MCF 10A (cell line): ENCODE data around the gene GON4L. TPM values are rescaled to one million over a fixed set of nuclear protein-coding genes. Genes with fewer than 3 reads are reported as not detected.

Experiments
- BruUV-seq: library from RNA; stranded (reverse); fragments of 400-500 nt; replicated peaks from 2 replicates; lab custom pipeline; 2021; lab: Mats Ljungman, UMichigan
- CTCF ChIA-PET: fragments of 300-600 bp; sonication (Branson Sonifier 250); formaldehyde crosslinking; extraction: SDS; loops from one replicate; lab custom pipeline; 2021; ENCODE audit warnings: antibody characterized with exemption, inconsistent platforms; lab: Yijun Ruan, JAX
- POLR2A ChIA-PET: fragments of 300-600, 350-650 bp; sonication (Branson Sonifier 250); formaldehyde crosslinking; extraction: SDS; loops from one replicate; lab custom pipeline; 2020; ENCODE audit warnings: antibody characterized with exemption, inconsistent platforms; lab: Yijun Ruan, JAX
- DNase-seq: peaks from one replicate; pipeline ENCODE4 v3.0.0-alpha.2; 2018; ENCODE audit not compliant: unreplicated experiment
- H3K27ac Mint-ChIP-seq: one replicate; pipeline ENCODE4 v1.8.0; 2022; ENCODE audit warnings: mild to moderate bottlenecking, low read depth, mixed read lengths; ENCODE audit not compliant: unreplicated experiment
- H3K27me3 Mint-ChIP-seq: one replicate; pipeline ENCODE4 v1.8.0; 2022; ENCODE audit warnings: mixed read lengths; ENCODE audit not compliant: insufficient read depth, unreplicated experiment
- H3K36me3 Mint-ChIP-seq: one replicate; pipeline ENCODE4 v1.8.0; 2022; ENCODE audit warnings: mild to moderate bottlenecking, moderate library complexity, mixed read lengths; ENCODE audit not compliant: insufficient read depth, unreplicated experiment
- H3K4me1 Mint-ChIP-seq: one replicate; pipeline ENCODE4 v1.8.0; 2022; ENCODE audit warnings: mixed read lengths; ENCODE audit not compliant: insufficient read depth, unreplicated experiment
- H3K4me3 Mint-ChIP-seq: one replicate; pipeline ENCODE4 v1.8.0; 2022; ENCODE audit warnings: mild to moderate bottlenecking, moderate library complexity, mixed read lengths; ENCODE audit not compliant: unreplicated experiment
- H3K9me3 Mint-ChIP-seq: one replicate; pipeline ENCODE4 v1.8.0; 2022; ENCODE audit warnings: mixed read lengths; ENCODE audit not compliant: unreplicated experiment
- intact Hi-C: fragments of 100-400 bp; cut with micrococcal nuclease; formaldehyde crosslinking; loops from 2 replicates; pipeline ENCODE4 v1.14.1; 2022
- total RNA-seq: library from RNA; stranded (reverse); gene quantifications from 2 replicates; pipeline ENCODE4 v1.2.3, GENCODE V29; 2022
- TF ChIP-seq, protein P1 (sequence below): fragments of 200-600 bp; IDR thresholded peaks from one replicate; pipeline ENCODE4 v1.8.0; 2022; ENCODE audit warnings: antibody characterized with exemption, mild to moderate bottlenecking; ENCODE audit not compliant: unreplicated experiment

The GON4L gene
- total RNA-seq, 1 experiment from 2014 or later: 60.1 TPM

DNA sequence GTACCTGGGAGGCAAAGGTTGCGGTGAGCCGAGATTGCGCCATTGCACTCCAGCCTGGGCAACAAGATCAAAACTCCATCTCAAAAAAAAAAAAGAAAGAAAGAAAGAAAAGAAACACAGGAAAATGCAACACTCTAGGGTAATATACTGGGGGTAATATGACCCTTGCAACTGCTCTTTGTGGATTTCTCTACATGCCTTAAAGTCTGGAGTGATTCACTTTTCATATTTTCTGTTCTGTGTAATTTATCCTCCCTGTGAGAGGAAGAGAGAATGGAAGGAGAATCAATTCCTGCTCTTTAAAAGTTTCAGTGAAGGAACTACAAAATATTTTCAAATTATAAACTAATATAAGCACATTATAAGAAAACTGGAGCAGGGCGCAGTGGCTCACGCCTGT is 31.5 kb upstream of the GON4L start:
- POLR2A ChIA-PET: interaction anchor here (1.5 kb wide), 1 partner anchor 29 kb away, joined by 3 read pairs; the partner anchor contains the start of gene SYT11

DNA sequence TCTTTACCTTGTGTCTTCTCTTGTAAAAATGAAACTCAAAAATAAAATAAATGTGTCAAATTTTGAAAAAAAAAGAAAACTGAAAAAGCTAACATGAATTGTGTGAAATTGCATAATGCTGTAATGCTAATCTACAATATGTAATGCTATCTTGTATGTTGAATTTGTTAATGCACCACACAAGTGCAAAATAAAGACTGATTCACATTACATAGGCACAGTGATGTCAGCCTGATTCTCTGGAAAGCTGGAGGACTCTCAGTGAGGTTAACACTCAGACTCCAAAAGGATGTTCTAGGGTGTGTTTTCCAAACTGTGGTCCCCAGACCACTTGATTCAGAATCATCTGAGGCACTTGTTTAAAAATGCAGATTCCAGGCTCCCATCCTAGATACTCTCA is 28.0 kb upstream of the GON4L start:
- no peak overlapping the region for H3K4me3 Mint-ChIP-seq
- no peaks in the 10 kb centered on the region for H3K36me3 Mint-ChIP-seq
- TF ChIP-seq, protein P1, sequence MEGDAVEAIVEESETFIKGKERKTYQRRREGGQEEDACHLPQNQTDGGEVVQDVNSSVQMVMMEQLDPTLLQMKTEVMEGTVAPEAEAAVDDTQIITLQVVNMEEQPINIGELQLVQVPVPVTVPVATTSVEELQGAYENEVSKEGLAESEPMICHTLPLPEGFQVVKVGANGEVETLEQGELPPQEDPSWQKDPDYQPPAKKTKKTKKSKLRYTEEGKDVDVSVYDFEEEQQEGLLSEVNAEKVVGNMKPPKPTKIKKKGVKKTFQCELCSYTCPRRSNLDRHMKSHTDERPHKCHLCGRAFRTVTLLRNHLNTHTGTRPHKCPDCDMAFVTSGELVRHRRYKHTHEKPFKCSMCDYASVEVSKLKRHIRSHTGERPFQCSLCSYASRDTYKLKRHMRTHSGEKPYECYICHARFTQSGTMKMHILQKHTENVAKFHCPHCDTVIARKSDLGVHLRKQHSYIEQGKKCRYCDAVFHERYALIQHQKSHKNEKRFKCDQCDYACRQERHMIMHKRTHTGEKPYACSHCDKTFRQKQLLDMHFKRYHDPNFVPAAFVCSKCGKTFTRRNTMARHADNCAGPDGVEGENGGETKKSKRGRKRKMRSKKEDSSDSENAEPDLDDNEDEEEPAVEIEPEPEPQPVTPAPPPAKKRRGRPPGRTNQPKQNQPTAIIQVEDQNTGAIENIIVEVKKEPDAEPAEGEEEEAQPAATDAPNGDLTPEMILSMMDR: no peak
- ChIA-PET CTCF (interaction anchor here (1.2 to 1.4 kb wide), 2 partner anchors 14 to 47 kb away, joined by 3 to 5 read pairs; no protein-coding TSS in a partner anchor), POLR2A (interaction anchor here (0.7 to 2.0 kb wide), 2 partner anchors 9 to 13 kb away, joined by 3 to 8 read pairs; no protein-coding TSS in a partner anchor)
- H3K9me3 Mint-ChIP-seq: no peaks in the 10 kb centered on the region
- peaks cover 15% of the 10 kb centered on the region for H3K27me3 Mint-ChIP-seq
- intact Hi-C loops: no loop called here
- no peaks in the 10 kb centered on the region for H3K4me1 Mint-ChIP-seq
- no TSS peak for BruUV-seq
- no peak overlapping the region for H3K27ac Mint-ChIP-seq
- DNase-seq: no peak

More for the DNA sequence above, 31.5 kb upstream of the GON4L start:
- H3K4me1 Mint-ChIP-seq: peaks cover 11% of the 10 kb centered on the region
- H3K27ac Mint-ChIP-seq: no peak overlapping the region
- TF ChIP-seq, protein P1: no peak
- BruUV-seq: no TSS peak
- H3K9me3 Mint-ChIP-seq: no peaks in the 10 kb centered on the region
- intact Hi-C loops: no loop called here
- H3K4me3 Mint-ChIP-seq: no peak overlapping the region
- H3K27me3 Mint-ChIP-seq: no peaks in the 10 kb centered on the region
- CTCF ChIA-PET: interaction anchor here (0.5 to 0.9 kb wide), 2 partner anchors 14 to 152 kb away, joined by 3 to 4 read pairs; no protein-coding TSS in a partner anchor
- DNase-seq: no peak
- H3K36me3 Mint-ChIP-seq: no peaks in the 10 kb centered on the region

DNA sequence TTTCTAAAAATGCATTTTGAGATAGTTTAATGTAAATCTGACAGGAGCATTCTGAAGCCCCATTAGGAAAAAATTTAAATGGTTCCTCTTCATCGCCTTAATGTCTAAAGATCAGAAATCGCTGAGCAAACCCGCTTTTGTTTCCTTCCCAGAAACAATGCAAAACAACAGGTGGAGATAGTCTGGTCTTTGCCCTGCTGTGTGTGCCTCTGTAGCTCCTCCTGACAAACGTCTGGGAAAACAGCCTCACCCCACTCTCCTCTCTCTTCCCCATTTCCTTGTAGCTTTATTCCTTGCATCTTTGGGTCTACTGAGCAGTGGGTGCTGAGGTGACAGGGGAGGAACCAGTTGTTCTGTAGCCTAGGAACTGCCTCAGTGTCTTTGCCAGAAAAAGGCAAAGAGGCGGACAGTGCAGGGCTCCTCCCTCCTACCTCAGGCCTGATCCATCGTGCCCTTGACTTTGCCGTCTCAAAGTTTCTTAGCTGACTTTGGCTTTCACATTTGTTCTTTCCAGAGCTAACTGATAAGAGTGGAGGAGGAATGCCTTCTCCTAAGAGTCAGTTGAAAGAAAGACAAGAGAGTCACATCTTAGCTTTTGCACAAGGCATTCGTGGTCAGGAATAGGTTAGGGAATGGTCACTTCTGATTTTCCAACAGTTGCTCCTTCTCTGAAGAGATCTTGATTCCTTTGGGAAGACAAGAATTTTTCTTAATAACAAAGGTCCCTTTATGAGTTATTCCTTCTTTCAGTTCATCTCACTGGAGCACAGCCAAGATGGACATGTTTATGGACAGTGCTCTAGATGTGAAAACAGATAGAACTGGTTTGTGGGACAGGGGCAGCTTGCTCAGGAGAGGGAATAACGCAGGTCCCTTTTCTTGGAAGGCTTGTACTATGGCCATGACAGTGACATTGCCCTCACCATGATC is 27.3 kb upstream of the GON4L start:
- ChIA-PET POLR2A (interaction anchor here (0.7 to 2.0 kb wide), 4 partner anchors 9 to 17 kb away, joined by 3 to 8 read pairs (median 4); no protein-coding TSS in a partner anchor), CTCF (interaction anchor here (0.7 to 1.4 kb wide), 3 partner anchors 14 to 504 kb away, joined by 3 to 5 read pairs (median 3); no protein-coding TSS in a partner anchor)
- no peak overlapping the region for H3K27ac Mint-ChIP-seq
- H3K9me3 Mint-ChIP-seq: no peaks in the 10 kb centered on the region
- H3K27me3 Mint-ChIP-seq: peaks cover 19% of the 10 kb centered on the region
- H3K4me1 Mint-ChIP-seq: no peaks in the 10 kb centered on the region
- TF ChIP-seq, protein P1: no peak
- intact Hi-C loops: no loop called here
- BruUV-seq: no TSS peak
- no peak for DNase-seq
- no peaks in the 10 kb centered on the region for H3K36me3 Mint-ChIP-seq
- no peak overlapping the region for H3K4me3 Mint-ChIP-seq

DNA sequence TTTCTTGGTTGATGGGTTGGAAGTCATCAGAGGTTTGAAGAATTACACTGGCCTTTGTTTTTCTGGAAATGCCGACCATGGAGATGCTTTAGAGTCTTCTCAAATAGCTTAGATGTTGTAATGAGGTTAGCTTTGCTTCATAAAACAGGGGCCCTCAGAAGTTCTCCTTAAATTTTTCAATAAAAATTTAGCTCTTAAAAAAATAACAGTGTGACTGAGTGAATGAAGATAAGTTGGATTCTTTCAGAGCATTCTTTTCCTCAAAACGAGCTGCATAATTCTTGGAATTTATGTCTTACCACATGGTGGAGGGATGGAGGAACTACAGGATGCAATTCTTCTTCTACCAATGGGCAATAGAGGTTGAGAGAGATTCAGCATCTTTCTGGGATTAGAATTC is 25.8 kb upstream of the GON4L start:
- peaks cover 19% of the 10 kb centered on the region for H3K27me3 Mint-ChIP-seq
- POLR2A ChIA-PET: interaction anchor here (0.7 to 1.3 kb wide), 5 partner anchors 9 to 73 kb away, joined by 3 to 8 read pairs (median 4); partner anchors contain the start of gene SYT11
- TF ChIP-seq, protein P1: no peak

More for the DNA sequence above, 25.8 kb upstream of the GON4L start:
- CTCF ChIA-PET: interaction anchor here (0.6 to 1.5 kb wide), 5 partner anchors 10 to 916 kb away, joined by 3 to 6 read pairs (median 3); no protein-coding TSS in a partner anchor
- Mint-ChIP-seq H3K9me3 (no peaks in the 10 kb centered on the region), H3K36me3 (no peaks in the 10 kb centered on the region), H3K27ac (no peak overlapping the region), H3K4me3 (no peak overlapping the region), H3K4me1 (no peaks in the 10 kb centered on the region)
- intact Hi-C loops: no loop called here
- no peak for DNase-seq
- BruUV-seq: no TSS peak
